ENCODE results near the gene SULF2.

Gene SULF2

GRCh38 chr20:47761482-47762047 lies 23.7 kb downstream of the SULF2 start:
- Histone ChIP-seq H3K27ac (replicated peaks) (no peak overlapping the region), H3K4me3 (replicated peaks; ENCODE audit: insufficient read depth, low read length) (no peak overlapping the region), H3K27me3 (ENCODE audit: insufficient read depth, poor library complexity, severe bottlenecking) (no peaks in the 10 kb centered on the region)
- DNase-seq (ENCODE audit: low read depth in 1 of 2, low spot score in 1 of 2), result no peak
- TF ChIP-seq, protein P1, sequence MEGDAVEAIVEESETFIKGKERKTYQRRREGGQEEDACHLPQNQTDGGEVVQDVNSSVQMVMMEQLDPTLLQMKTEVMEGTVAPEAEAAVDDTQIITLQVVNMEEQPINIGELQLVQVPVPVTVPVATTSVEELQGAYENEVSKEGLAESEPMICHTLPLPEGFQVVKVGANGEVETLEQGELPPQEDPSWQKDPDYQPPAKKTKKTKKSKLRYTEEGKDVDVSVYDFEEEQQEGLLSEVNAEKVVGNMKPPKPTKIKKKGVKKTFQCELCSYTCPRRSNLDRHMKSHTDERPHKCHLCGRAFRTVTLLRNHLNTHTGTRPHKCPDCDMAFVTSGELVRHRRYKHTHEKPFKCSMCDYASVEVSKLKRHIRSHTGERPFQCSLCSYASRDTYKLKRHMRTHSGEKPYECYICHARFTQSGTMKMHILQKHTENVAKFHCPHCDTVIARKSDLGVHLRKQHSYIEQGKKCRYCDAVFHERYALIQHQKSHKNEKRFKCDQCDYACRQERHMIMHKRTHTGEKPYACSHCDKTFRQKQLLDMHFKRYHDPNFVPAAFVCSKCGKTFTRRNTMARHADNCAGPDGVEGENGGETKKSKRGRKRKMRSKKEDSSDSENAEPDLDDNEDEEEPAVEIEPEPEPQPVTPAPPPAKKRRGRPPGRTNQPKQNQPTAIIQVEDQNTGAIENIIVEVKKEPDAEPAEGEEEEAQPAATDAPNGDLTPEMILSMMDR (IDR thresholded peaks at IDR 0.05; ENCODE audit: insufficient read depth, low read length), result no peak
- TF ChIP-seq REST (IDR thresholded peaks at IDR 0.05; ENCODE audit: insufficient replicate concordance, low read depth), result no peak

DNA sequence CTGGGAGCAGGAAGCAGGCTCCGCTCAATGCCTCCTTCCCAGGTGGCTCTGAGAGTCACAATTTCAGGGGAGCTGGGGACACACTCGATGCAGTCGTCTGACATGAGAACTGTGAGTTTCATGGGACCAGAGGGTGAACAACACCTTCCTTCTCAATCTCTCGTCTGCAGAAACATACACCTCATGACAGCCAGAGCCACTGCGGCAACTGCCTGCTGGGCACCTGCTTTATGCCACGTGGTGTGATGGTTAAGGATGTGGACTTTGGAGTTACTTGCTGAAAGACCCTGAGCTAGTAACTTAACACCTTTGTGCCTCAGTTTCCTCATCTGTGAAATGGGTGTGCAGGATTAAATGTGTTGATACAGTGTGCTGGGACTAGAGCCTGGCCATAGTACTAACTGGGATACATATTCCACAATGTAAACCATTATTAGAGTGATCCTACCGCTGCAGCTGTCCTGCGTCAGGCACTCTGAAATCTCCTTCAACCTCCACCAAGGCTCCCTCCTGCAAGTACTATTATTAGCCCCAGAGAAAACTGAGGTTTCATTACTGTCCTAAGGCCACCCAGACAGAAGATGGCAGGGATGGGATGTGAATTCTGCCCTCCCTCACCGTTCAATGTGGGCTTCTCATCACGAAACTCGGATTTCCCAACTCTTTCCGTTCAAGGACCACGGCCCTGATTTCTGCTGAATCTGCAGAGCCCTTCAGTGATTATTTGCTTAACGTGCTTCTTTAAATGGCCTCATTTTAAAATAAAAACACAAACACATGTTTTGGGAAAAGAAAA lies 24.4 kb downstream of the SULF2 start:
- TF ChIP-seq, protein P1 (IDR thresholded peaks at IDR 0.05; ENCODE audit: insufficient read depth, low read length), result no peak
- TF ChIP-seq REST (IDR thresholded peaks at IDR 0.05; ENCODE audit: insufficient replicate concordance, low read depth) (no peak), GABPA (IDR thresholded peaks at IDR 0.05; ENCODE audit: low read depth) (no peak), POLR2AphosphoS5 (IDR thresholded peaks at IDR 0.05; ENCODE audit: low read depth) (no peak), SPI1 (IDR thresholded peaks at IDR 0.05; ENCODE audit: borderline replicate concordance, low read depth) (no peak)
- Histone ChIP-seq H3K4me3 (replicated peaks; ENCODE audit: insufficient read depth, low read length) (no peak overlapping the region), H3K27ac (replicated peaks) (no peak overlapping the region), H3K27me3 (ENCODE audit: insufficient read depth, poor library complexity, severe bottlenecking) (no peaks in the 10 kb centered on the region)
- no peak for DNase-seq (ENCODE audit: low read depth in 1 of 2, low spot score in 1 of 2)

GRCh38 chr20:47758517-47759450 lies 26.5 kb downstream of the SULF2 start:
- DNase-seq (ENCODE audit: low read depth in 1 of 2, low spot score in 1 of 2), result no peak
- H3K4me3 ChIP-seq (replicated peaks; ENCODE audit: insufficient read depth, low read length), result no peak overlapping the region
- TF ChIP-seq GABPA (IDR thresholded peaks at IDR 0.05; ENCODE audit: low read depth) (no peak), REST (IDR thresholded peaks at IDR 0.05; ENCODE audit: insufficient replicate concordance, low read depth) (no peak), POLR2AphosphoS5 (IDR thresholded peaks at IDR 0.05; ENCODE audit: low read depth) (no peak), SPI1 (IDR thresholded peaks at IDR 0.05; ENCODE audit: borderline replicate concordance, low read depth) (no peak)
- TF ChIP-seq, protein P1 (IDR thresholded peaks at IDR 0.05; ENCODE audit: insufficient read depth, low read length), result no peak
- no peak overlapping the region for H3K27ac ChIP-seq (replicated peaks)
- H3K27me3 ChIP-seq (ENCODE audit: insufficient read depth, poor library complexity, severe bottlenecking), result no peaks in the 10 kb centered on the region
